Neural progenitor cell (in vitro differentiated cells): ENCODE results near the gene LPAR6.

Experiments
- CTCF ChIP-seq: fragments of 200-600 bp; sonication (generic); IDR thresholded peaks from 2 replicates; pipeline ENCODE4 v1.5.1; 2017; ENCODE audit warnings: antibody characterized with exemption, mild to moderate bottlenecking
- EZH2 ChIP-seq: fragments of 200-600 bp; sonication (generic); IDR thresholded peaks from 2 replicates; pipeline ENCODE4 v1.6.1; 2017; ENCODE audit warnings: antibody characterized with exemption, mild to moderate bottlenecking, moderate library complexity

- TF ChIP-seq CTCF (no peak), EZH2 (no peak)
Observed at GRCh38 chr13:48400850-48401291, 12.0 kb downstream of the LPAR6 start.
